H7 (cell line): ENCODE measurements around the gene HMGA1. TPM values are rescaled to one million over a fixed set of nuclear protein-coding genes. Genes with fewer than 3 reads are reported as not detected.

Source experiments
- DNase-seq: peaks from one replicate; pipeline ENCODE4 v3.0.0; 2012
- H3K27me3 ChIP-seq: 2 replicates; pipeline ENCODE4 v1.6.0; 2011; ENCODE audit warnings: mild to moderate bottlenecking, low read length; ENCODE audit not compliant: control insufficient read depth, insufficient read depth
- H3K36me3 ChIP-seq: replicated peaks from 2 replicates; pipeline ENCODE4 v1.5.1; 2011; ENCODE audit warnings: low read length; ENCODE audit not compliant: control insufficient read depth, insufficient read depth
- H3K4me3 ChIP-seq: 2 replicates; pipeline ENCODE4 v1.5.1; 2011; ENCODE audit warnings: low read depth, mild to moderate bottlenecking, control low read depth, low read length, moderate library complexity; ENCODE audit not compliant: insufficient read depth
- total RNA-seq: library from RNA; depleted of rRNA; stranded (reverse); fragments of >200 nt; shearing (Covaris generic); gene quantifications from 2 replicates; pipeline ENCODE4 v1.2.3, GENCODE V29; 2014

The HMGA1 gene
- total RNA-seq, 1 experiment from 2014 or later: 1,892 TPM

DNA sequence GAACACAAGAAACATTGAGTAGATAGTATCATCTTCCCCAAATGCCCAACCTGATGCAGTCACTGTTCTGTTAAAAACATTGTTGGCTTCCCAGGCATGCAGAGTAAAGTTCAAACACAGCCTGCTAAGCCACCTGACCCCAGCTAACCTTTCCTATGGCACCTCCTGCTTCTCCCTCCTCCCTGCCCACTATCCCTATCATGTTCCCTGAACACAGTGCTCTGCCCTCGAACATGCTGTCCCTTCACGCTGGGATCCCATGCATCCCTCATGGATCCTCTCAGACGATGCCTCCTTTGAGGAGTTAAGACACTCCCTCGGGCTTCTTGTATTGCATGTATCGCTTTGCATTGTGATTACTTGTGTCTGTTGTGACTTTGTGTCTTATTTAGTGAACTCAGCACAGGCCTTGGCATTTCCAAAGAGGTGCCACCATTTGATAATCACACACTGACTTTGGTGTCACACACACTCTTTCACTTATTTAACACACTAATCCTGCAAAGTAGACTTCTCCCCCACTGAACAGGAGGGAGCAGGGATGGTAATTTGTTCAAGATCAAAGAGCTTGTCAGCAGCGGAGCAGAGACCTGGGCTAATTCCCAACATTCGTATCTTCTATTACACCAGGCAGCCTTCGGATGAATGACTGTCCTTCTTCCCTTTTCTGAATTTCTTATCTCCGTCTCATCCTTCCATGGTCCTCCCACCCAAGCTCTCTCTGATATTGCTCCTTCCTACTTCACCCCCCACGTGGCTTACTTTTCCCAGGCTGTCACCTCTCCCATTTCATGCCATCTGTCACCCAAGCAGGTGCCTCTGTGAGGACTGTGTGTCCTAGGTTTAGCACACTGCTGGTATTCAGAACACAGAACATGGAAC is 40.4 kb downstream of the HMGA1 start:
- no peak for DNase-seq
- no peaks in the 10 kb centered on the region for H3K27me3 ChIP-seq
- H3K36me3 ChIP-seq: peaks cover 6% of the 10 kb centered on the region
- H3K4me3 ChIP-seq: no peak overlapping the region

- H3K27me3 ChIP-seq: no peaks in the 10 kb centered on the region
- H3K36me3 ChIP-seq: peaks cover 6% of the 10 kb centered on the region
- no peak overlapping the region for H3K4me3 ChIP-seq
- DNase-seq: no peak
Observed at GRCh38 chr6:34277763-34278112, 41.1 kb downstream of the HMGA1 start.

DNA sequence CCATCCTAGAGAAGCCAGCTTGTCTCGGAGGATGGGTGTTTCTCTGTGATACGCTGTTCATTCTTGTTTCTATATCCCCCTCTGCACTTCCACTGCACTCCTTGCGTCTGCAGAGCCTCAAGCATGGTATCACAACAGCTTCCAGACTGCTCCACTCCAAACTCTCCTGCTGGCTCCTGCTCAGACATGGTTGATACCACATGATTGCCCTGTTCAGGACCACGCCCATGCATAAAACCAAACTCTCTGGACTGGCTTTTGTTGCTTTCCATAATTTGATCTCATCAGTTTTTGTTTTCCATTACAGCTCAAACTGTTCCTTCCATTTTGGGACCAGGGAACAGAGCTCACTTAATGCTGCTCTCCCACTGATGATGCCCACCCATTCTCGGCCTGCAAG is 42.2 kb downstream of the HMGA1 start:
- no peak for DNase-seq
- Histone ChIP-seq H3K36me3 (peaks cover 6% of the 10 kb centered on the region), H3K4me3 (no peak overlapping the region)

GRCh38 chr6:34280216-34280615 is 43.5 kb downstream of the HMGA1 start:
- H3K36me3 ChIP-seq: peaks cover 8% of the 10 kb centered on the region

More for the DNA sequence above, 42.2 kb downstream of the HMGA1 start:
- H3K27me3 ChIP-seq: no peaks in the 10 kb centered on the region

DNA sequence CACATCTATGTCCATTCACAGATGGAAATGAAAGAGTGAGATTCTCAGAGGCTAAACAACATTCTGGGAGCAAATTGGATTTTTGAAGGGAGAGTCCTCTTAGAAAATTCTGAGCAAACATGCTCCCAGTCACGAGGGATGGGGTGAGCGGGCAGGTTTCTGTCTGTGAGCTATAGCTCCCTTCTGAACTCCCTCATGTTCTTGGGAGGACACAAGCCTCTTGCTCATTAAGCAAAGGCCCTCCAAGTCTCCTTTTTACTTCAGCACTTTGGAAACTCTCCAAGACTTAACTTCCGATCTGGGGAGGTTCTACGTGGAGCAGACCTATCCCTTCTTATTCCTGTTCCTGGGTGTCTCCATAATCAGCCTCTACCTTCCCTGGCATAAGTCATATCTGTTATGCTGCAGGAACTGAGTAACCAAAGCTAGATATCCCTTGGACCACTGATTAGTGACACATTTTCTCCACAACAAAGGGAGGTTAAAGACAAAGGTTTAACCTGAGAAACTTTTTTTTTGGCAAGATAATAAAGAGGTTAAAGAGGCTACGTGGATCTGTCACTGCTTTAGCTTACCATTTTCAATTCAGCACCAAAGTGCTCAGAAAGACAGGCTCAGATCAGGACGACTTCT is 45.1 kb downstream of the HMGA1 start:
- H3K4me3 ChIP-seq: no peak overlapping the region
- H3K27me3 ChIP-seq: no peaks in the 10 kb centered on the region
- peaks cover 8% of the 10 kb centered on the region for H3K36me3 ChIP-seq
- no peak for DNase-seq

More at GRCh38 chr6:34280216-34280615, 43.5 kb downstream of the HMGA1 start:
- DNase-seq: no peak
- H3K4me3 ChIP-seq: no peak overlapping the region
- H3K27me3 ChIP-seq: no peaks in the 10 kb centered on the region

GRCh38 chr6:34284563-34285447 is 48.1 kb downstream of the HMGA1 start:
- H3K36me3 ChIP-seq: peaks cover 7% of the 10 kb centered on the region
- no peak for DNase-seq
- no peaks in the 10 kb centered on the region for H3K27me3 ChIP-seq
- no peak overlapping the region for H3K4me3 ChIP-seq

- Histone ChIP-seq H3K4me3 (no peak overlapping the region), H3K36me3 (peaks cover 3% of the 10 kb centered on the region), H3K27me3 (no peaks in the 10 kb centered on the region)
- no peak for DNase-seq
Observed at GRCh38 chr6:34285448-34286164, 48.9 kb downstream of the HMGA1 start.

DNA sequence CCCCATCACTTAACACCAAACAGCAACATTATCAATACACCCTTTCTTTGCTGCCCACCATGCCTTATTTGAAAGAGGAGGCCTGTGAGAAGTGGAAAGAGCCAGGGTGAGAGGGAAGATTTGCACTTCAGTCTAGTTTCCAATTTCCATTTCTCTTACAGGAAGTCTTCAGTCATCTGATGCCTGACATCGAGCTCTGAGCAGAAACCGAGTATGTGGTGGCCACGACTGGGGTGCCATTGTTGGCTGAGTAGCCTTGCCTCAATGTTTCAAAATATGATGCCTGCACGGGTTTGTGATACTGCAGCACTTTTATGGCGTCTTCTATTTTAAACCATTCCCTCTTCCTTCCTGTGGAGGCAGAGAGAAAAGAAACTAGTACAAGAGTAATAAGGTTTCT is 51.9 kb downstream of the HMGA1 start:
- Histone ChIP-seq H3K27me3 (no peaks in the 10 kb centered on the region), H3K4me3 (no peak overlapping the region), H3K36me3 (peaks cover 11% of the 10 kb centered on the region)
- DNase-seq: no peak

- DNase-seq: no peak
- Histone ChIP-seq H3K36me3 (peaks cover 11% of the 10 kb centered on the region), H3K27me3 (no peaks in the 10 kb centered on the region), H3K4me3 (no peak overlapping the region)
Observed at GRCh38 chr6:34289137-34289536, 52.5 kb downstream of the HMGA1 start.

- Histone ChIP-seq H3K27me3 (no peaks in the 10 kb centered on the region), H3K4me3 (no peak overlapping the region), H3K36me3 (peaks cover 9% of the 10 kb centered on the region)
- no peak for DNase-seq
Observed at GRCh38 chr6:34292954-34293353, 56.3 kb downstream of the HMGA1 start.

DNA sequence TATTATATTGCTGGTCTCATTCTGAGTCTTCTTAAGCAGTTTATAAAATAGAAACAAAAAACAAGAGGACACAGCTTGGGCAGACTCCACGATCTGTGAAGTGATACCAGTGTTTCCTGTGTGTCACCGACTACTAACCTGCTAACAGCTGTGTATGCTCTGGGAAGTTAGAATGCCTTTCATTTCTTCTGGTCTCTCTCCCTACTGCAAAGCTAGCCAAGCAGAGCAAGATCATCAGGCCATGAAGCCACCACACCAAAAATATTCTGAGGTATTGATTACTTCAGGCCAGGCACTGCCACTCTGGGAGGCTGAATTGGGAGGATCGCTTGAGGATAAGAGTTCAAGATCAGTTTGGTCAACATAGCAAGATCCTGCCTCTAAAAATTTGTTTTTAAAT is 59.0 kb downstream of the HMGA1 start:
- H3K4me3 ChIP-seq: no peak overlapping the region
- H3K36me3 ChIP-seq: peaks cover 8% of the 10 kb centered on the region
- no peaks in the 10 kb centered on the region for H3K27me3 ChIP-seq
- DNase-seq: no peak
